GM18499 (cell line): ENCODE results near the gene PRPF40A.
"Not testable (repeated sequence)": the region's sequence is repeated elsewhere in the genome, so short reads cannot be mapped to it uniquely, and the experiment has no call there.

Experiments
- ATAC-seq: cut with Tn5 transposase; IDR thresholded peaks from one replicate; pipeline ENCODE4 v1.9.1; 2021; ENCODE audit warnings: moderate number of reproducible peaks; ENCODE audit not compliant: insufficient read depth, unreplicated experiment

PRPF40A gene

DNA sequence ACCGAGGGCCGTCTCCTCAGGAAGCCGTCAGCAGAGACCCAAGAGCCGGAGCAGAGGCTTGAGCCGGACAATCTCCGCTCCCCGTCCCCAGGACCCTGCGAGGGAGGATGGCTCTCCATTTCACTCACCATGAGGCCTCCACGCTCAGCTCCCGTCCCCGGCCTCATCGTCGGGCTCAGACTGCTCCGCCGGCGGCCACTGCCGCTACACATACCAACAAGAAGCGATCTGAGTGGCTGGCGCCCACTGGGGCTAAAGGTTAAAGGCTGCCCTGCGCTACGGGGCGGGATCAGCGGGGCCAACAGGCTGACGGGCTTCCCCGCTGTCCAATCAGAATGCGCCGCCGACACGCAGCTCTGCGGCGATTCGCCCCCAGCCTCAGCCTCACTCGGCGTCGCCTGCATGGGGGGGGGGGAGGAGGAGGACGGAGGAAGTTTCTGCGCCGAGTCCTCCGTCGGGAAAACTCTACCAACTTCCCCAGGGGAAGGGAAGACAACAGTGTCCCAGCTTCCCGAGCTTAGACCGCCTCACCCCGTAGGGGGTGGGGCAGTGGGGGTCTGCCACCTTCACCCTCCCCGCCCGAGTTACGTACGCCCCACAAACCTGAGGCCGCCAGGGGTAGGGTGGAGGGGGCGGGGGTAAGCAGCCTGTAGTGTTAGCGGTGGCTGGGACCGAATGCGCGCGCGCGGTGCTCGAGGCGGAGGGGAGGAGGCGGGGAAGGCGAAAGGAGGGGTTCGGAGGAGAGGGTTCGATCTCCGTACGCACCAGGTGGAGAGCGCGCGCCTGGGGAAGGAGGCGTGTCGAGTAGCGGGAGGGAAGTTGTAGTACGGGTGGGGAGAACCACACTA, at the start of gene PRPF40A:
Gene PRPF40A, minus strand, starts transcription at position 234 of the 848 bp plus-strand sequence. Its CDS starts 22 bp downstream, at position 212.
- peak; percentile 59 for ATAC-seq

DNA sequence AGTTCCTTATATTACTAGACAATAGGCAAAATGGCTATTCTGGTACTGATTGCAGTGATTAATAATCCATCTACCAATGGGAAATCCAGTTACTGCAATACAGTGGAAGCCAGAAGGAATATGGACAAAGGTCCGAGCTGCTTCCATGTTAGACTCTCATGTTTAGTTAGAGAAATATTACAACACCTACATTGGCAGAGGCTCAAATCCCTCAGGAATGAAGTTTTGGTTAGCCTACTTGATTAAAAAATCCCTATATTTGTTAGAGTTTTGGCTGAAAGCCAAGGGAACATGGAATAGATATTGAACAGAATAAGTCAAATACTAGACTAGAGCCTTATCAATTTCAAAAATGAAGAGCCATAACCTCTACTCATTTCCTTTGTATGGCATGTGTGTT, 49.7 kb upstream of the PRPF40A start:
- no peak for ATAC-seq

DNA sequence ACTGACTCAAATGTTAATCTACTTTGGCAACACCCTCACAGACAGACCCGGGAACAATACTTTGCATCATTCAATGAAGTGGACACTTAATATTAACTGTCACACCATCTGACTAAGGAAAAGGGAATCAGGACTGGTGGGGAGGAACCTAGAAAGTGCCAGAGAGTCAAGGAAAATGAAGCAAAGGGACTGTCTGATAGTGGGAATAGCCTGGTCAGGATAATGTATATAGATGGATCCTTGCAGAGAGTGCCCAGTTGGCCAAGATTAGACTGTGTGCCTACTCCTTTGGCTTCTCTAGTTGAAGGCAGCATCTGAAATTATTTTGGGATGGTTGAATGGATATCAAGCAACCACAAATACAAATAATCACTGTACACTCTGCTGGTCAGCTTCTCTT, 46.4 kb upstream of the PRPF40A start:
- no peak for ATAC-seq

DNA sequence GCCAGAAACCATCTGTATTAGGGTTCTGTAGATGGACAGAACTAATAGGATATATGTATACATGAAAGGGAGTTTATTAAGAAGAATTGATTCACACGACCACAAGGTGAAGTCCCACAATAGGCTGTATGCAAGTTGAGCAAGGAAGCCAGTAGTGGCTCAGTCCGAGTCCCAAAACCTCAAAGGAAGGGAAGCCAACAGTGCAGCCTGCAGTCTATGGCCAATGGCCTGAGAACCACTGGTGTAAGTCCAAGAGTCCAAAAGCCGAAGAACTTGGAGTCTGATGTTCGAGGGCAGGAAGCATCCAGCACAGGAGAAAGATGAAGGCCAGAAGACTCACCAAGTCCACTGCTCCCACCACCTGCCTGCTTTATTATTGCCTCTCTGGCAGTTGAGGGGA, 45.9 kb upstream of the PRPF40A start:
- ATAC-seq, result not testable (repeated sequence)

DNA sequence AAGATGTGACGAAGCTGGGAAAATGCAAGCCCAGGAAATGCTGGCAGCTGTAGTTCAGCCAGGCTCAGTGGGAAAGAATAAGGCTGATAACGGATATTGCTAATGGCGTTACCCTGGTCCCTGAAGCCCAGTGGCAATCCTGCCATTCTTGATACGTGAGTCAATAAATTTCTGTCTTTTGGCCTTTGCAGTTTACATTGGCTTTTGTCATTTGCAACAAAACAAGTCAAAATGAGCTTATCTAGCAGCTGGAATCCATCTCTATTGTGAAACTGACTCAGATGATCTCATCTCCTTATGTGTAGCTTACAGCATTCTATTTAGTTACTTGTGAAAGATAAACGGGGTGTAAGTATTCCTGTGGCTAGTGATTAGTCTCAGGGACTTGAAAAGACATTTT, 44.9 kb upstream of the PRPF40A start:
- ATAC-seq, result no peak

DNA sequence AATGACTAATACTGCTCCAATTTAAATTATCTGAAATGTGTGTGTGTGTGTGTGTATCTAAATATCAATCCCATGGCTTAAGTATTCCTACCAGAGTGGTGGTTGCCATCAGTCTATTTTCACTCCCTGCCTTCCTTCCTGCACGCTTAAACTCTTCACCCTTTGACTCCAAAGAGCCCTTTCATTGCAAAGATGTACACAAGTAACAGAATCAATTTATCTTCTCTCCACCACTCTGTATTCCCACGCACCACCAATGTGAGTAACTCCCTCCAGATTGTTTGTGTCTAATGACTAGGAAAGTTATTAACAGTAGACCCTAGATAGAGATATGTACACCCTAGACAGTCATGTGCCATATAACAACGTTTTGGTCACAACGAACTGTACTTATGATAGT, 44.0 kb upstream of the PRPF40A start:
- ATAC-seq, result no peak

DNA sequence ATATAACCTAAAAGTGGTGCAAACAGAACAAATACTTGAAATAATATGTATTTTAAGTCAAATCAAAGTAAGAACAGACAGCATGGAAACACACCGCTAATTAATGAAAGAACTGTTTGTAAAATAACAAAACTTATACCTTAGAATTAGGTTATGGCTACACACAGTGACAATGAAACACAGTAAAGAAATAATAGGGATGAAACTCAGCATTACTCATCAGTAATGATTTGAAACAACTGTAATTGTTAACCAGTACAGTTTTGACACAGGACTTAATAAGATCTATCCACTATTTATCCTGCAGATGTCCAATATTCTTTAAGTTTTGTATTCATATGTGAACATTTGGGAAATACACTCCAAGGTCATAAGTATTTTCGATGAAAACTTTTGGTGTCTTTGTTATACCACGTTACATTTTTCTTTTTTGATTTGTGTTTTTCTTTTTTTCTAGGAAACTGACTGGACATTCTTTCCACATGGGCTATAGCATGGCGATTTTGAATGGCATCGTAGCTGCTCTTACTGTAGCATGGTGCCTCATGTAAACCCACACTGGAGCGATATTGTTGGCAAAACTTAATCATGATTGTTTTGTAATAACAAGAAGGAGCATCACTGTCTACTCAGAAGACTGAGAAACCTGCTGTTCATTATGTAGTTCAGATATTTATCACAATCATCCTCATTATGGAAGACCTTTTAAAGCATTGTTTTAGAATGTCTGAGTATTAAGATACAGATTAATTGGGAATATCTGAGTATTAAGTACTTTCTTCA, 42.2 kb upstream of the PRPF40A start:
- no peak for ATAC-seq

DNA sequence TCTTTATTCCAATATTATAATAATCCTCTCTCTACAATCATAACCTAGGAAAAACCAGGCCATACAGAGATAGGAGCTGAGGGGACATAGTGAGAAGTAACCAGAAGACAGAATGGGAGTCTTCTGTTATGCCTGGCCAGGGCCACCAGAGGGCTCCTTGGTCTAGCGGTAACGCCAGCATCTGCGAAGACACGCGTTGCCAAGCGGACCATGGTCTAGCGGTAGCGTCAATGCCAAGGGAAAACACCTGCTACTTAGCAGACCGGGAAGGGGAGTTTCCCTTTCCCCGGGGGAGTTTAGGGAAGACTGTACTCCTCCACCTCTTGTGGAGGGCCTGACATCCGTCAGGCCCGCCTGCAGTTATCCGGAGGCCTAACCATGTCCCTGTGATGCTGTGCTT, 37.8 kb upstream of the PRPF40A start:
- no peak for ATAC-seq

DNA sequence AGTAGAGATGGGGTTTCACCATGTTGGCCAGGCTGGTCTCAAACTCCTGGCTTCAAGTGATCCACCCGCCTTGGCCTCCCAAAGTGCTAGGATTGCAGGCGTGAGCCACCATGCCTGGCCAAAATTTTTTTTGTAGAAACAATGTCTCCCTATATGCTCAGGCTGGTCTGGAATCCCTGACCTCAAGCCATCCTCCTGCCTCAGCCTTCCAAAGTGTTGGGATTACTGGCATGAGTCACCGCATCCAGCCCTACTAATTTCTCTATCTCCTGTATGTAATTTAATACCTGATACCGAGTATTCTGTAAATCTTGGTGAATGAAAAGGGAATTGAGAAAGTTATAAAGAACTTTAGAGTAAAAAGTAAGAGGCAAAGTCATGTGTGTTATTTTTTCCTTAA, 30.5 kb upstream of the PRPF40A start:
- ATAC-seq, result not testable (repeated sequence)

DNA sequence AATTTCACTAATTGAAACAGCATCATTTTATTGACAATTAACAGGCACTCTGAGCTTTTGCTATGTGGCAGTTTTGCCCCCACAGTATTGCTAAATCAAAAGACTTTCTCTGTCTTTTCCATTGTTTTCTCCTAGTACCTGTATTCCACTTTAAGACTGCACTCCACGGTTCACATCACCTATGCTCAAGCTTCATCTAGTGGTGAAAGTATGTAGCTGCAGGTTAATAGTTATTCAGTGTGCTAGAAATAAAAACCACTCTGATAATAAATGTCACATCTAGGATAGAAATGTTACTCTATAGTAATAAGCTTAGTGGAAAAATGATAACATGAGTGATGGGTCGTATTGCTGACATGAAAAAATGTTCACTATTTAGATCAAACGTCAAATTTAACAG, 25.7 kb upstream of the PRPF40A start:
- ATAC-seq, result no peak

DNA sequence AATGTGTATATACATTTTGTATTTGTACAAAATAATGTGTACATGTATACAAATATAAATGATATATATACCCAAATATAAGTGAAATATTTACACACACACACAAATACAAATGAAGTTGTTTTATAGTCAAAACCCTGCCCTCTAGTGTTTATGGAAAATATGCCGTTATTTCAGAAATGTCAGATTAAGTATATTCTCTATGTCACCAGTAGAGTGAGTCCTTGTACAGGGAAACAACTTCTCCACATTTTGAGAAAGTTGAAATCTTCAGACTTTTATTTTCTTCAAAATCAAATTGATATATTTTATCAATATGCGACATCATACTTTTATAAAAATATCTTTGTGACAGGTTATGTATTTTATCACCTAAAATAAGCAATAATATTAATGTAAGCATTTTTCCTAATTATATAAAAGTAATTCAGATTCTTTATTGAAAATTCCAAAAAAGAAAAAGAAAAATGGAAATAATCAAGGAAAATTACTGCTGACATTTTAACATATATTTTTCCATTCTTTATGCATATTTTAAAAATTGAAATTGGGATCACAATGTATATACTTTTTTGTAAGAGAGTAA, 23.6 kb upstream of the PRPF40A start:
- ATAC-seq, result peak; percentile 88

DNA sequence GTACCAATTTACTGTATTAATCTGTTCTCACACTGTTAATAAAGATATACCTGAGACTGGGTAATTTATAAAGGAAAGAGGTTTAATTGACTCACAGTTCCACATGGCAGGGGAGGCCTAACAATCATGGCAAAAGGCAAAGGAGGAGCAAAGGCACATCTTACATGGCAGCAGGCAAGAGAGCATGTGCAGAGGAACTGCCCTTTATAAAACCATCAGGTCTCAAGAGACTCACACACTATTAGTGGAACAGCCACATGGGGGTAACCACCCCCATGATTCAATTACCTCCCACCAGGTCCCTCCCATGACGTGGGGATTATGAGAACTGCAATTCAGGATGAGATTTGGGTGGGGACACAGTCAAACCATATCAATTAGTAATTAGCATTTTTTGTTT, 22.4 kb upstream of the PRPF40A start:
- not testable (repeated sequence) for ATAC-seq

DNA sequence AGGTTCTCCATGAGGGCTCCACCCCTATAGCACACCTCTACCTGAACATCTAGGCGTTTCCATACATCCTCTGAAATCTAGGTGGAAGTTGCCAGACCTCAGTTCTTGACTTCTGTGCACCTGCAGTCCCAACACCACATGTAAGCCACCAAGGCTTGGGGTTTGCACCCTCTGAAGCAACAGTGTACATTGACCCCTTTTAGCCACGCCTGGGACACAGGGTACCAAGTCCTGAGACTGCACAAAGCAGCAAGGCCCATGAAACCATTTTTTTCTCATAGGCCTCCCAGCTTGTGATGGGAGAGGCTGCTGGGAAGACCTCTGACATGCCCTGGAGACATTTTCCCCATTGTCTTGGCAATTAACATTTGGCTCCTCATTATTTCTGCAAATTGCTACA, 21.2 kb upstream of the PRPF40A start:
- no peak for ATAC-seq

DNA sequence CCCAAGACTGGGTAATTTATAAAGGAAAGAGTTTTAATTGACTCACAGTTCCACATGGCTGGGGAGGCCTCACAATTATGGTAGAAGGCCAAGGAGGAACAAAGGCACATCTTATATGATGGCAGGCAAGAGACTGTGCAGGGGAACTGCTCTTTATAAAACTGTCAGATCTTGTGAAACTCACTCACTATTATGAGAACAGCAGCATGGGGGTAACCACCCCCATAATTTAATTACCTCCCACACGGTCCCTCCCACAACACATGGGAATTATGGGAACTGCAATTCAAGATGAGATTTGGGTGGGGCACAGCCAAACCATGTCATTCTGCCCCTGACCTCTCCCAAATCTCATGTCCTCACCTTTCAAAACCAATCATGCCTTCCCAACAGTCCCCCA, 20.2 kb upstream of the PRPF40A start:
- not testable (repeated sequence) for ATAC-seq

DNA sequence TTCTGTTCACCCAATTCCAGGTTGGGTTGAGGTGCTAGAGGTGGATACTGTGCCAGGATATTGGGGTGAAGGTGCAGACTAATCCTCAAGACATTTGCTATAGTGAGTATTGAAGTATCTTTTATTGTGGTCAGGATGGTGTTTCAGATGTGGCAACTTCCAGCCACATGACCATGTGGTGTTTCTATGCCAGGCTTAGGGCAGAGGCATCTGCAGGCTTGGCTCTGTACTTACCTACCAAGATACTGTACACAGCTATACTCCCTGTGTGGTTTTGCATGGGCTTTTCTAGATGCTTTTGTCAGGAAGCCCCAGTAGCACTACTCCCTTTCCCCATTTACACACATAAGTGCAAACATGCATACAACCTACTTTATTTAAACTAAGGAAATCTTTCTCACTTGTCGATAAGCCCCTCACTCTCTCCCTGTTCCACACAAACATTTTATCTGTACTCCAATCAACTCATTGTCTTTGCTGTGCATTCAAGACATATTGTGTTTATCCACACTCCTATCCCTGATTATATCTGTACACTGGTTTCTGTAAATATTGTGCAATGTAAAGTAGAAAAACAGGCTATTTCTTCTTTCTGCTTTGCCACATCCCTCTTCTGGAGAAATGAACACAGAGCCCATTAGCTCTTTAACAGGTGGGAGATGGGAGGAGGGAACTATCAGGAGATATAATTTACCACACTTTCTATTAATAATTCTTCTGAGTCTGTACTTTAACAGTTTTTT, 13.5 kb upstream of the PRPF40A start:
- peak; percentile 68 for ATAC-seq

DNA sequence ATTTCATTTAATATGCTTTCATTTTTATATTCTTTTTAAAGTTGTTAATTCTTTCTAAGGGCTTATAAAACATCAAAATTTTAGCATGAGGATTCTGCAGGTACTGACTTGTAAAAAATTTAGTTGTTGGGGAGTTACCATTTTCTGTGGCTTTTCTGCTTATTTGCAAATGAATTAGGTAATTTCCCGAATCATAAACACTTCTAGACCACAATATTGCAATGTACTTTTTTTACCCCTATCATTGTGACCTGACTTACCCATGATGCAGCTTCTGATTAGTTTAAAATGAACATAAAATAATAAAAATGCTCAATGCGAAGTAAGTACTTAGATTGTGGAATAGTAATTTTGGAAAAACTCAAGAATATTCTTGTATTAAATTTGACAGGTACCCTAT, 12.6 kb upstream of the PRPF40A start:
- no peak for ATAC-seq

DNA sequence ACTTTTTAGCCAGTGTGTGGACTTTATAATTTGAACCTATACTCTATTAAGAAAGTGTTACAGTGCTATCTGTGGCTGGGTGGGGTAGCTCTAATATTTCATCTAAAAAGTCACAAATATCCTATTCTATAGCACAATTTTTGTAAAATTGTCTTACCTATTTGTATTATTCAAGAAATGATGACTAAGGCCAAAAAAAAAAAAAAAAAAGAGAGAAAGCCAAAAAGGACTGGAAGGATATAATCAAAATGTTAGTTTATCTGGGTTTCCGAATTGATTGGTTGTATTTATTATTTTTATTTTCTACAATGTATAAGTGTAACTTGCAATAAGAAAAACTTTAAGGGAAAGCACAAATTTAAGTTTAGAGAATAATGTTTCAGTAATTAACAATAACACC, 6.7 kb upstream of the PRPF40A start:
- ATAC-seq, result no peak

DNA sequence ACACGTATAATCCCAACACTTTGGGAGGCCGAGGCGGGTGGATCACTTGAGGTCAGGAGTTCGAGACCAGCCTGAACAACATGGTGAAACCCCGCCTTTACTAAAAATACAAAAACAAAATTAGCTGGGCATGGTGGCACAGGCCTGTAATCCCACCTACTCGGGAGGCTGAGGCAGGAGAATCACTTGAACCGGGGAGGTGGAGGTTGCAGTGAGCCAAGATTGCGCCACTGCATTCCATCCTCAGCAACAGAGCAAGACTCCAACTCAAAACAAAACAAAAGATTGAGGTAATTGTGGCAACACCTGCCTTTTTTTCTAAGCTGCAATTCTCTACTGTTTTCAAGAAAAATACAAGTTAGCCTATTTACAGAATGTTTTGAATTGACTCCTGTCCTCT, 5.4 kb upstream of the PRPF40A start:
- ATAC-seq, result not testable (repeated sequence)

DNA sequence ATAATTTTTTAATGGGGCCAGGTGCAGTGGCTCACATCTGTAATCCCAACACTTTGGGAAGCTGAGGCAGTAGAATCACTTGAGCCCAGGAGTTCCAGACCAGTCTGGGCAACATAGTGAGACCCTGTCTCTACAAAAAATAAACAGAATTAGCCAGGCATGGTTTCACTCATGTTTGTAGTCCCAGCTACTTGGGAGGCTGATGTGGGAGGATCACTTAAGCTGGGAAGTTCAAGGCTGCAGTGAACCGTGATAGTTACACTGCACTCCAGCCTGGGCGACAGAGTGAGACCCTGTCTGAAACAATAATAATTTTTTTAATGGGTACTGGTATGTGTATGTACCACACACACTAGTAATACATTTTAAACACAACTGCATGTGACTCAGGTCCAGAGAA, 3.5 kb upstream of the PRPF40A start:
- no peak for ATAC-seq

DNA sequence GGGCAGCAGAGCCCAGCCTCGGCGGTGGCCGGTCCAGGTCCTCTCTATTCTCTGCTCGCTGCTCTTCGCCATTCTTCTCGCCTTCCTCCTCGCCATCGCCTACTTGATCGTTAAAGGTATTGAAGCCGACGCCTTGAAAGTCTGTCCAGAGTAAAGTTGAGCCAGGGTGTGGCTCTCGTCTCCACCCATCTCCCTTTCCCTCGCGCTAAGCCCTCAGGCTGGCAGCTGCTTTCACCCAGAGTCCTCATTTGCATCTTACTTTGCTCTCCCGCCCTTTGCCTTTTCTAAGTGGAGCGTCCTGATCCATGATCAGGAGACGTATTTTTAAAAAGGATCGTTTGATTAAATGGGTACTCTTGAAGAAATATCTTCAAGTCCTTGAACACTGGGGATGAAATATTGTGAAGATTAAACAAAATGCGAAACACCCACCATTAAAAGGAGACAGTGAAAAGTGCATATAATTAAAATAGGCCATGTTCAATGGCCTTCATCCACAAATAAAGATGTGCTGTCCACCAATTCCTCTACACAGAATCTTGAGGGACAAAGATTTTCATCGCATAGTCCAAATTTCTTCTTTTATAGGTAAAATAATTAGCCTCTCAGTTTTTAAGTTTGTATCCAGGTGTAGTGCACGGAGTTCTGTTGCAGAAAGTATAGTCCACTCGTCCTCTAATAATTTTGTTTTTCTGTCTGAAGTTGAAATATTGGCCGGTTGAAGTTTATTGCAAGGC, 1.8 kb upstream of the PRPF40A start:
- ATAC-seq, result peak; percentile 22
